UCSD-AML1 (cell line): ENCODE measurements around the gene CLEC16A.
A peak's percentile ranks its signal among the peaks of the same experiment; 100 is the strongest.
"Not testable (repeated sequence)": the region's sequence is repeated elsewhere in the genome, so short reads cannot be mapped to it uniquely, and the experiment has no call there.

Experiments
- DNase-seq: peaks from one replicate; lab custom pipeline; 2025; ENCODE audit not compliant: unreplicated experiment; lab: John Stamatoyannopoulos, UW

CLEC16A gene

GRCh38 chr16:10964891-10965326 lies 20.5 kb downstream of the CLEC16A start:
- DNase-seq = no peak

GRCh38 chr16:10965440-10966061 lies 21.2 kb downstream of the CLEC16A start:
- no peak for DNase-seq

- peak; percentile 25 for DNase-seq
Measured at GRCh38 chr16:10966129-10966528, 21.8 kb downstream of the CLEC16A start.

GRCh38 chr16:10966559-10966958 lies 22.2 kb downstream of the CLEC16A start:
- DNase-seq = not testable (repeated sequence)

- DNase-seq = no peak
Measured at GRCh38 chr16:10967986-10968385, 23.6 kb downstream of the CLEC16A start.

GRCh38 chr16:10968498-10968897 lies 24.1 kb downstream of the CLEC16A start:
- no peak for DNase-seq

GRCh38 chr16:10969615-10970014 lies 25.3 kb downstream of the CLEC16A start:
- DNase-seq = no peak

GRCh38 chr16:10970065-10970464 lies 25.7 kb downstream of the CLEC16A start:
- DNase-seq = no peak

GRCh38 chr16:10971560-10971961 lies 27.2 kb downstream of the CLEC16A start:
- peak; percentile 34 for DNase-seq

- DNase-seq = no peak
Measured at GRCh38 chr16:10972108-10972818, 27.9 kb downstream of the CLEC16A start.

- DNase-seq = no peak
Measured at GRCh38 chr16:10972819-10973464, 28.6 kb downstream of the CLEC16A start.

GRCh38 chr16:10976634-10977033 lies 32.3 kb downstream of the CLEC16A start:
- DNase-seq = no peak

- DNase-seq = no peak
Measured at GRCh38 chr16:10978124-10978523, 33.8 kb downstream of the CLEC16A start.

GRCh38 chr16:10978871-10979446 lies 34.6 kb downstream of the CLEC16A start:
- no peak for DNase-seq

- no peak for DNase-seq
Measured at GRCh38 chr16:10979717-10980601, 35.6 kb downstream of the CLEC16A start.

GRCh38 chr16:10980813-10981212 lies 36.4 kb downstream of the CLEC16A start:
- DNase-seq = no peak

GRCh38 chr16:10981697-10982216 lies 37.4 kb downstream of the CLEC16A start:
- DNase-seq = no peak

- no peak for DNase-seq
Measured at GRCh38 chr16:10982465-10983150, 38.2 kb downstream of the CLEC16A start.

GRCh38 chr16:10983159-10983558 lies 38.8 kb downstream of the CLEC16A start:
- no peak for DNase-seq

GRCh38 chr16:10984509-10984908 lies 40.1 kb downstream of the CLEC16A start:
- DNase-seq = no peak
